SHP77 (cell line): ENCODE data around the gene TUFM.
"Not testable (repeated sequence)": the region's sequence is repeated elsewhere in the genome, so short reads cannot be mapped to it uniquely, and the experiment has no call there.

Experiments
- DNase-seq, 2 experiments: peaks; one replicate each; lab custom pipeline; 2025; lab: John Stamatoyannopoulos, UW

Gene TUFM

GRCh38 chr16:28875134-28876018 lies 29.2 kb upstream of the TUFM start:
- DNase-seq: no peak

GRCh38 chr16:28874406-28874805 lies 28.3 kb upstream of the TUFM start:
- no peak for DNase-seq

- DNase-seq: no peak
These were observed 27.5 kb upstream of the TUFM start for GRCh38 chr16:28873543-28874201.

- no peak for DNase-seq
These were observed 26.8 kb upstream of the TUFM start for GRCh38 chr16:28872952-28873351.

- DNase-seq: no peak
These were observed 23.1 kb upstream of the TUFM start for GRCh38 chr16:28869201-28869600.

GRCh38 chr16:28867646-28868045 lies 21.5 kb upstream of the TUFM start:
- not testable (repeated sequence) for DNase-seq

GRCh38 chr16:28867241-28867640 lies 21.1 kb upstream of the TUFM start:
- DNase-seq: no peak

GRCh38 chr16:28866454-28866804 lies 20.3 kb upstream of the TUFM start:
- no peak for DNase-seq

- DNase-seq: no peak
These were observed 19.7 kb upstream of the TUFM start for GRCh38 chr16:28865722-28866453.

GRCh38 chr16:28865001-28865688 lies 19.0 kb upstream of the TUFM start:
- no peak for DNase-seq

GRCh38 chr16:28863929-28864793 lies 18.0 kb upstream of the TUFM start:
- DNase-seq: no peak

- DNase-seq: no peak
These were observed 13.2 kb upstream of the TUFM start for GRCh38 chr16:28859326-28859725.

- no peak for DNase-seq
These were observed 12.3 kb upstream of the TUFM start for GRCh38 chr16:28858421-28858820.

- DNase-seq: peak in 1 of 2 experiments; percentile 35
These were observed 755 bp upstream of the TUFM start for GRCh38 chr16:28846933-28847273.

GRCh38 chr16:28845761-28846079 lies 428 bp downstream of the TUFM start:
- no peak for DNase-seq

GRCh38 chr16:28845293-28845692 lies 855 bp downstream of the TUFM start:
- peak in 1 of 2 experiments; percentile 15 for DNase-seq

- no peak for DNase-seq
These were observed 1.8 kb downstream of the TUFM start for GRCh38 chr16:28844226-28844885.

- no peak for DNase-seq
These were observed 2.4 kb downstream of the TUFM start for GRCh38 chr16:28843766-28844165.

- DNase-seq: no peak
These were observed 3.5 kb downstream of the TUFM start for GRCh38 chr16:28842696-28843095.

- no peak for DNase-seq
These were observed 6.2 kb downstream of the TUFM start for GRCh38 chr16:28839899-28840298.
